Chondrocyte (in vitro differentiated cells): Measurements from ENCODE around the gene CDPF1. TPM values are rescaled to one million over a fixed set of nuclear protein-coding genes. Genes with fewer than 3 reads are reported as not detected.

ENCODE experiments used
- DNase-seq: peaks from one replicate; pipeline ENCODE4 v3.0.0; 2021; ENCODE audit warnings: mixed read lengths, low spot score
- H3K27ac Mint-ChIP-seq: one replicate; pipeline ENCODE4 v1.8.0; 2021; ENCODE audit warnings: mild to moderate bottlenecking, moderate library complexity, mixed read lengths; ENCODE audit not compliant: unreplicated experiment
- H3K27me3 Mint-ChIP-seq: 2 replicates; pipeline ENCODE4 v1.8.0; 2021; ENCODE audit warnings: low read depth, mixed read lengths
- H3K36me3 Mint-ChIP-seq: 2 replicates; pipeline ENCODE4 v1.8.0; 2021; ENCODE audit warnings: low read depth, mixed read lengths
- H3K4me1 Mint-ChIP-seq: 2 replicates; pipeline ENCODE4 v1.8.0; 2021; ENCODE audit warnings: low read depth, mild to moderate bottlenecking, mixed read lengths
- H3K4me3 Mint-ChIP-seq: one replicate; pipeline ENCODE4 v1.8.0; 2021; ENCODE audit warnings: mild to moderate bottlenecking, moderate library complexity, mixed read lengths; ENCODE audit not compliant: unreplicated experiment
- H3K9me3 Mint-ChIP-seq: 2 replicates; pipeline ENCODE4 v1.8.0; 2021; ENCODE audit warnings: low read depth, mixed read lengths
- CTCF ChIP-seq: fragments of 200-600 bp; sonication (generic); IDR thresholded peaks from 2 replicates; pipeline ENCODE4 v1.5.0; 2021; ENCODE audit warnings: antibody characterized with exemption, mild to moderate bottlenecking, moderate library complexity
- total RNA-seq: library from RNA; stranded (reverse); gene quantifications from 3 replicates; pipeline ENCODE4 v1.2.1, GENCODE V29; 2021

The CDPF1 gene
- total RNA-seq, 1 donor from 2014 or later, result 9.9 TPM

DNA sequence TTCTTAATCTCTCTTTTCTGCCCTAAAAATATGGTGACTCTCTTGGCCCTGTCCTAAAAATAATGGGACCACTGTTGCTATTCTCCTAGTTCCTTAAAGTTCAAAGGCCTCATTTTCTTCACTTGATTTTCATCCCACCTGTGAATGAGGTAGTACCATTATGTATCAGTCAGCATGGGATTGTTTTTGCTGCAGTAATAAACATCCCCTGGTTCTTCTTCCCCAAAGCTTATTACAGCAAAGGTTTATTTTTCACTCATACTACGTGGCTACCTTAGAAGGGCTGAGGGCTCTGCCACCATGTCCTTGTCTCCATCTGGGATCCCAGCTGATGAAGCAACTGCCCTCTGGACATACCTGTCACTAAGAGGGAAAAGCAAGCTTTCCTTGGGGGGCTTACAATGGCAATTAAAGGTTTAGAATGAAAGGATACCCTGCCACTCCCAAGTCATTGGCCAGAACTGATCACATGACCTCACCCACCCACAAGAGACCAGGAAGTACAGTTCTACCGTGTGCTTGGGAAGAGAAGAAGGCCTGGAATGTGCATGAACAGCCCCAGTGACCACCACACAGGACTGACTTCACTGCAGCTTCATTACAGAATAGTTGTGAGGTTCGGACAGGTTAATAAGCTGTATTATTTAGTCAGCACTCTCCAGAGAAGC lies 25.5 kb upstream of the CDPF1 start:
- Mint-ChIP-seq H3K27ac (no peak overlapping the region), H3K36me3 (peaks cover 25% of the 10 kb centered on the region), H3K27me3 (no peaks in the 10 kb centered on the region)

GRCh38 chr22:46274381-46274780 lies 24.3 kb upstream of the CDPF1 start:
- Mint-ChIP-seq H3K27me3 (no peaks in the 10 kb centered on the region), H3K4me1 (peaks cover 5% of the 10 kb centered on the region), H3K36me3 (peaks cover 26% of the 10 kb centered on the region), H3K9me3 (no peaks in the 10 kb centered on the region), H3K27ac (no peak overlapping the region), H3K4me3 (no peak overlapping the region)
- DNase-seq, result no peak
- no peak for TF ChIP-seq CTCF

More for the DNA sequence above, 25.5 kb upstream of the CDPF1 start:
- Mint-ChIP-seq H3K4me1 (no peaks in the 10 kb centered on the region), H3K9me3 (no peaks in the 10 kb centered on the region), H3K4me3 (no peak overlapping the region)
- no peak for DNase-seq
- TF ChIP-seq CTCF, result no peak

DNA sequence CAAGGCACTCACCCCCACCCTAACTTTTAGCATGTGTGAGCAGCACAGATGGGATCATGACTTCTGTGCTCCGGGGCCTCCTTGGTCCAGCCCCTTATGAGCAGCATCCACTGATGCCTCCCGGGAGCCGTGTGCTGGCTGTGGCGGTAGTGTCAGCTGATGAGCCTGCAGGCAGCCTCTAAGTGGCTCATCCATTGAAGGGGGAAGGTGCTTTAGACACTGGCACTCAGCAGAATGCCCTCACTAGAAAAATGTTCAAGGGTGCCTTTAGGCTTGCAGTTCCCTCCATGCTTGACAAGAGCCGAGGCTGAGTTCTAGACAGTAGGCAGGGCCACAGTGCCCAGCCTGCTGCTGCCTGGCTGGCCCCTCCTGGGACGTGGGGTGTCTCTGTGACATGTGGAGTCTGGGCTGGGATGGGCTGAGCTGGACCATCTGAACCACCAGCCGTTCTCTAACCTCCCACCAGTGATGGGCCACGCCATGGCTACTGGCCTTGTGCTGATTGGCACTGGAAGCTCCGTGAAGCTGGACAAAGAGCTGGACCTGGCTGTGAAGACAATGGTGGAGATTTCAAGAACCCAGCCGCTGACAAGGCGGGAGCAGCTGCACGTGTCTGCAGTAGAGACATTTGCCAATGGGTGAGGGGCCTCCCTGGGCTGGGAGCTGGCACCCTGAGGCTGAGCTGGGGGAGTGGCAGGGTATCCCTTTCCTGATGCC lies 23.5 kb upstream of the CDPF1 start:
- no peaks in the 10 kb centered on the region for H3K9me3 Mint-ChIP-seq
- no peak overlapping the region for H3K4me3 Mint-ChIP-seq
- H3K27me3 Mint-ChIP-seq, result no peaks in the 10 kb centered on the region
- peaks cover 23% of the 10 kb centered on the region for H3K36me3 Mint-ChIP-seq
- no peak for TF ChIP-seq CTCF
- no peak for DNase-seq
- no peak overlapping the region for H3K27ac Mint-ChIP-seq
- peaks cover 10% of the 10 kb centered on the region for H3K4me1 Mint-ChIP-seq

- H3K27me3 Mint-ChIP-seq, result no peaks in the 10 kb centered on the region
- DNase-seq, result no peak
- TF ChIP-seq CTCF, result no peak
- H3K27ac Mint-ChIP-seq, result no peak overlapping the region
- H3K4me1 Mint-ChIP-seq, result peaks cover 15% of the 10 kb centered on the region
- H3K36me3 Mint-ChIP-seq, result peaks cover 16% of the 10 kb centered on the region
- H3K9me3 Mint-ChIP-seq, result no peaks in the 10 kb centered on the region
- no peak overlapping the region for H3K4me3 Mint-ChIP-seq
These were observed 22.8 kb upstream of the CDPF1 start for GRCh38 chr22:46272762-46273431.

GRCh38 chr22:46272196-46272595 lies 22.1 kb upstream of the CDPF1 start:
- no peaks in the 10 kb centered on the region for H3K27me3 Mint-ChIP-seq
- no peak overlapping the region for H3K27ac Mint-ChIP-seq
- peaks cover 20% of the 10 kb centered on the region for H3K4me1 Mint-ChIP-seq
- no peak overlapping the region for H3K4me3 Mint-ChIP-seq
- H3K36me3 Mint-ChIP-seq, result peaks cover 13% of the 10 kb centered on the region
- no peak for DNase-seq
- TF ChIP-seq CTCF, result no peak
- H3K9me3 Mint-ChIP-seq, result no peaks in the 10 kb centered on the region
